EL (cell line): Measurements from ENCODE around the gene CTSZ.

Experiments
- DNase-seq: peaks from one replicate; pipeline ENCODE4 v3.0.0-alpha.2; 2016

The CTSZ gene

DNA sequence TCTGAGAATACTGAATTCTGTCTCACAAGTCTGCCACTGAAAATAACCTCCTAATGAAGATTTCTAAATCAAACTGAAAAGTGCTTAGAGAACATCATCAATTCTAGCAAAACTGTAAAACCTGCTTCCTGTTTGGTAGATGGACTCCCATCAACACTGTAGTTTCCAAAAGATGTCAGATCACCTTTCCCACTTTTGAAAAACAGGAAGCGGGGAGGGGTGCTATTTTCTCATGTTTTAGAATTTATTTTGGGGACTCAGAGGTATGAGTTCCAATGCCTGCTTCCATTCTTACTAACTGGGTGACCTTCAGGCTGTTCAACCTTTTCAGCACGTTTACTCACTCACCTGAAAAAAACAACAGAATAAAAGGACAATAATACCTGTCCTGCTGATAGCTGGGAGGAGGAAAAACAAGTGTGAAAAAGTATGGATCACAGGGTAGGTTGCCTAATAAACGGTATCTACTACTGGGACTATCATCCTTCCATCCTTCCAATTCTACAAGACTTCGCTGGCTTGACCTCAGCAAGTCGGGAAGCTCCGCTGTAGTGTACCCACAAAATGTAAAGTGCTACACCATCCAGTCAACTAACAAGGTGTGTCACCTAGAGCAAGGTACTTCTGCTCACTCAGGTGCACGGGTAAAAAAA, 24.0 kb upstream of the CTSZ start:
- no peak for DNase-seq

DNA sequence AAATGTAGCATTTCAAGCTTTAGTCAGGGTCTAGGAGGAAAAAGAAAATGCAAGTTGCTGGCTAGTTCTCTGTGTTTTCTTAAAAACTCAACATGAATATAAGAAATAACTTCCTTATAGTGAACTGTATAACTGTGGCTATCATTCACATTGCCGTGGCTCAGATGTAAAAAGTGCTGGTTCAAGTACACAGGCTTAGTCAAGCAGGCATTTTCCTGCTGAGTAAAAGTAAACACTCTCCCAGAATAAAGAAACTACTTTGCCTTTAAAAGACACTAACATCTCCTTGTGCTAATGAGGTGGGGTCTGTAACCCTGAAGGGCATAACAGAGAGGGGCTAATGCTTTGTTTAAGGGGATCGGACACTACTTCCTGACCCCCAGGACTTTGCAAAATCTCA, 21.8 kb upstream of the CTSZ start:
- no peak for DNase-seq

DNA sequence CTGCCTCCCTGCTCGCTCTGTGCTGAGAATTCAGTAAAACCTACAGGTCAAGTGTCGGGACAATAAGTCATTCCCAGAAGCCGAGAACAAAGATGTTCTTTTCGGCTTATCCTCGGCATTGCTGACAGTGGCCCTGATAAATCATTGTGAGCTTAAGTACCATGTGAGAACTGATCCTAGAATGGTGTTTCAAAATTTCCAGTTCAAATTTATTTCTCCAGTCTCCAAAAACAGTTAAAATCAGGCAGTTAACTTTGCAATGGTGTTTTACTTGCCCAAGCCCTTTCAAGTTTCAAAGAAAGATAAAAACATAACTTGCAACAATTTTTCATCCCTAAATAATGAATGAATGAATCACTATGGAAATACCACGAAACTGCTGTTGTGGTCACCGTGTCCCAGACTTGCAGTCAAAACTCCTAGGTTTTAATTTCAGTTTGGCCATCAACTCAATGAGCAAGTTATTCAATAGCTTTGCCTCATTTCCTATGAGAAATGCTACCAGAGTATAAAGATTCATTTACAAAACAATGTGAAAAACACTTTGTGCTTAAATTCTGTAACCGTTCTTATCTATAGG, 20.8 kb upstream of the CTSZ start:
- DNase-seq = peak; percentile 58

GRCh38 chr20:59026904-59027740, 20.1 kb upstream of the CTSZ start:
- DNase-seq = no peak

GRCh38 chr20:59025511-59025910, 18.5 kb upstream of the CTSZ start:
- DNase-seq = no peak

DNA sequence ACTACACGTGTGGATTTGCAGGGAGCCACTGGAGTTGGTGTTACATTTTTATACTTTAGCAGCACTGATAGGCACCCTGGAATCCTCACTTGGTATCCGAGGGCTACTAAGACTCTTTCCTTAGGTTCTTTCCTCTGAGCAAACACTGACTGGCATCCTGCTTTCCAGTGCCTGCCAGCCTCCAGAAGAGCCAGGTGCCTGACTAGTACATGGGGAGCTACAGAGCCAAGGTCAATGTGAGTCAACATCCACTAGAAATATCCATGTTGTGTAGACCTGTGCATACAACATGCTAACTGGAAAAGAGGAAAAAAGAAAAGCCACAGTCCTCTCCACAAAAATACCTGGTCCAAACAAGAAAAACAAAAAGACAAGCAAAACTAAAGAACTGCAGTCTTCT, 18.0 kb upstream of the CTSZ start:
- no peak for DNase-seq

GRCh38 chr20:59024111-59024530, 17.1 kb upstream of the CTSZ start:
- no peak for DNase-seq

DNA sequence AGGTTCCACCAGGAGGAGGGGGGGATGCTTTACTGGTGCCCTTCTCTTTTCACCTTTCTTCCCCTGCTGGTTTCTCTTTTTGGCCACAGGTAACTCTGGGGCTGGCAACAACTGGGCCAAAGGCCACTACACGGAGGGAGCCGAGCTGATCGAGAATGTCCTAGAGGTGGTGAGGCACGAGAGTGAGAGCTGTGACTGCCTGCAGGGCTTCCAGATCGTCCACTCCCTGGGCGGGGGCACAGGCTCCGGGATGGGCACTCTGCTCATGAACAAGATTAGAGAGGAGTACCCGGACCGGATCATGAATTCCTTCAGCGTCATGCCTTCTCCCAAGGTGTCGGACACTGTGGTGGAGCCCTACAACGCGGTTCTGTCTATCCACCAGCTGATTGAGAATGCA, 16.6 kb upstream of the CTSZ start:
- DNase-seq = no peak

DNA sequence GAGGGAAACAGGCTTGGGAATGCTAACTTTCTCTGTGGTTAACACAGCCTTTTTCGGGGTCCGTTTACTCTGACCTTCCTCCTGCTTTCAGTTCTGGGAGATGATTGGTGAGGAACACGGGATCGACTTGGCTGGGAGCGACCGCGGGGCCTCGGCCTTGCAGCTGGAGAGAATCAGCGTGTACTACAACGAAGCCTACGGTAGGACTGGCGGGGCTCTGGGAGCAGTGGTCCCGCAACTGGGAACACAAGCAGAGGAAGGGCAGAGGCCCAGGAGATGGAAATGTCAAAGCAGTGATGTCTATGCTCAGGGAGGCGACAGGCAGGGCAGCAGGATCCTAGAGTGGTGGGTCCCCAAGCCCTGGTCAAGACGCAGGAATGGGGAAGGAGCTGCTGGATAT, 15.7 kb upstream of the CTSZ start:
- DNase-seq = no peak

- DNase-seq = peak; percentile 55
Measured at GRCh38 chr20:59020938-59021551, 14.0 kb upstream of the CTSZ start.

DNA sequence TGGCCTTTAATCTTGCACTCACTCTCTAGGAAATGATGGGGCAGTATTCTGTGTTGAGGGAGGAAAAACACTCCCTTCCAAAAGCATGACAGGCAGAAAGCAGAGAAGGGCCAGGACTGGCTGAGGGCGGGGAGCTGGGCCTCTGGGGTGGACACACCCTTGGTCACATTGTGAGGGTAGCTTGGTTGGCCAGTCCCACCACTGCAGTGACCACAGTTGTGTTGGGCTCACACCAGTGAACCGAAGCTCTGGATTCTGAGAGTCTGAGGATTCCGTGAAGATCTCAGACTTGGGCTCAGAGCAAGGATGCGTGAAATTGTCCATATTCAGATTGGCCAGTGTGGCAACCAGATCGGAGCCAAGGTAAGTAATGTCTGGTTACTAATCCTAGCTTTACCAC, 12.2 kb upstream of the CTSZ start, which contains the start of gene TUBB1:
TUBB1 (plus strand) TSS at position 213 of the 400 bp plus-strand sequence; CDS start at position 307, 94 bp downstream.
- no peak for DNase-seq

DNA sequence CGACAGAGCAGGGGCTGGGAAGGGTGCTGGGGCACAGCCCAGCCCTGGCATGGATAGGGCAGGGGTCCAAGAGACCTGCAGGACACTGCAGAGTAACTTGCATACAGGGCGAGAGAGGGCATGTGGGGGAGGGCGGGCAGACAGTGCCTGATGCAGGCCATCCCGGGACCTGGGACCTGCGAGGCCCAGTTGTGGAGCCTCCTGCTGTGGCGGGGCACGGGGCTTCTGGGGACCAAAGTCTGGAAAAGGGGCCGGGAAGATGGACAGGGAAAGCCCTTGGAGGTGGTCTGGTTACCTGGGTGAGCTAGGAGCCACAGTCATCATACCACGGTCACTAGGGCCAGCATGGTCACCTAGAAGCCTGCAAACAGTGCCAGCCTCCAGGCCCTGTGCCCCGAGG, 11.8 kb upstream of the CTSZ start:
- no peak for DNase-seq

DNA sequence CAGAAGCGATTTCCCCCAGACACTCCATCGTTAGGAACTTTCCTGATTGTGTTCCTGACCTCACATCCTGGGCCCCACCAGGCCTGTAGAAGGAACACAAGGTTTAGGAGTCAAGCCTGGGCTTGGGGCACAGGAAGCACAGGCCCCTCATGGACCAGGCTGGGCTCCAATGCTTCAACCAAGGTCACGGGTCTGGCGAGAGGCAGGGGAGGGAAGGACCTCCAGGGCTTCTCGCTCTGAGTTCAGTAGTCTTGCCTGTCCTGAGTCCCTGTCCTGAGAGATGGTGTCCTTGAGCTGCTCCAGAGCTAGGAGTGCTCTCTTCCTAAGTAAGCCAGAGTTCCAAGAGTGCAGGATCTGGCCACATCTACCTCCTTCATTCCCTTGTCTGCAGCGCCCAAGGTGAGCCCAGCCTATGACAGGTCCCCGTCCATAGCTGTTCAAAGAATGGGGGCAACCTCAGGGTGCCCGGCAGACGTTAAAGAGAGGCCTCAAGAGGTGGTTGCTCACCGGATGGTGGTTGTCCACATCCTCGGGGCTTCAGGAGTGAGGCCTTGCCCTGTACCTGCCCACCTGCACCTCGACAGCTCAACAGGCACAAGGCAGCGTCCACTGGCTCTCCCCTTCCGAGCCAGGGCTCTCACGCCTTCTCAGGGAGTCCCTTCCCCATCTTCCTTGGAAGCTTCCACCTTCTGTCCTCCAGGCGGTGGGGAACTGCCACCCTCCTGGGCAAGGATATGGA, 10.6 kb upstream of the CTSZ start:
- no peak for DNase-seq

DNA sequence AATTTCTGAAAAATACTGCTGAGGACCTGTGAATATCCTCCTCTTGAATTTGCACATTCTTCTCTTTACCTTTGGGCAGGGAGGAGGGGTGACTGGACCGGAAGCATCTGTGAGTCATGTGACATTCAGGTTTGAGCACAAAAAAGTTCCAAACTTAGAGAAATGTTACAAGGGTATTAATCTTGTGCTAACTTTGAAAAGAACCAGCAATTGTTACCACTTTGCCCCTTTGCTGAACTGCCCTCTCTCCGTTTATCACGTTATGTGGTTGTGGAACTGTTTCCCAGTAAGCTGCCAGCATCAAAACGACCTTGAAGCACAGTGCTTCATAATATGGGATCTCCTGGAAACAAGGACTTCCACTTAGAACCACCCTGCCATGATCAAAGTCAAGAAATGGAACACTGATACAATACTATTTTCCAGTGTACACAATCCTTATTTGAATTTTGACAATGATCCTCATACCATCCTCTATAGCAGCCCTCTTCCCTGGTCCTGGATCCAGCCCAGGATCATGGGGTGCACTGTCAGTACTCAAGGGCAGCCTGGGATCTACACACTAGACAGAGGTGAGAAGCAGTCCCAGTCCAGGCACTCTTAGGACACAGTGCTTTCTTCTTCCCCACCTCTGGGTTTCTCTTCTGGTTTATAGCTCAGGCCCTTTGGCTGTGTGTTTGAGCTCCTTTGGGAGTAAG, 9.9 kb upstream of the CTSZ start:
- DNase-seq = no peak

DNA sequence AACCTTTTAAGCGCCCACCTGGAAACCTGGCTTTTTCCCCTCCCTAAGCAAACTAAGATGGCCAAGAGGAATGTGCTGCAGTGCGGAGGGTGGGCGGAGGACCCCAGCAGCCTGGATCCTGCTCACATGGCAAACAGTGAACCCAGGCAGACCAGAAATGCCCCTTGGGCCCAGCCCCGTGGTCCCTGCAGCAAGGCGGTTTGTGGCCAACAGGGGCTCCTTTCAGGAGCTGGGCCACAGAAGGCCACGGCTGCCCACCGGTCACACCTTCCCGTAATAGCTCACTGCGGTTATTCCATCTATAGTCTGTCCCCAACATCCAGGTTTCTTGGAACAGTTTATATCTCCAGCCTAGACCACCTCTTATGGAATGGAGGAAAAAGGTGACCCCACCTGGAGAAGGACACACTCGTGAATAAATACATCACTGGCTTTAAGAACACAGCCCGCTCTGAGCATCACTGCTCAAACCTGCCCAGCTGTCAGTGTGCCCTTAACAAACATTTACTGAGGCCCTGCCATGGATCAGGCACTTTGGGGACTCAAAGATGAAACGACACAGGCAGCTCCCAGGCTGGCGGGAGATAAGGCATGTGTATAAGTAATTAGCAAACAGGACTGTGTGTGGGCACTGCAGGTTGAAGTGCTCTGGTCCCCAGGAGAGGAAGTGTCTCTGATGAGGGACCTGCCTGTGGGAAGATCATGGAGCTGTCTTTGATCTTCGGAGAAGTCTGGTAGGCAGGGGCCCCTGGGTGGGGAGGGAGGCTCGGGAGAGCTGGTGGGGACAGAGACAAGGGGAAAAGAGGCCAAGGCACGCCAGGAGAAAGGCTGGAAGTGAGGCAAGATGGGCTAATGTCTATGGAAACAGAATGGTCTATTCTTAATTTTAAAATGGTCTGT, 9.0 kb upstream of the CTSZ start:
- DNase-seq = no peak

- no peak for DNase-seq
Measured at GRCh38 chr20:59015411-59015810, 8.4 kb upstream of the CTSZ start.

- DNase-seq = no peak
Measured at GRCh38 chr20:59014680-59015389, 7.8 kb upstream of the CTSZ start.

GRCh38 chr20:59013959-59014608, 7.0 kb upstream of the CTSZ start:
- DNase-seq = peak; percentile 70

DNA sequence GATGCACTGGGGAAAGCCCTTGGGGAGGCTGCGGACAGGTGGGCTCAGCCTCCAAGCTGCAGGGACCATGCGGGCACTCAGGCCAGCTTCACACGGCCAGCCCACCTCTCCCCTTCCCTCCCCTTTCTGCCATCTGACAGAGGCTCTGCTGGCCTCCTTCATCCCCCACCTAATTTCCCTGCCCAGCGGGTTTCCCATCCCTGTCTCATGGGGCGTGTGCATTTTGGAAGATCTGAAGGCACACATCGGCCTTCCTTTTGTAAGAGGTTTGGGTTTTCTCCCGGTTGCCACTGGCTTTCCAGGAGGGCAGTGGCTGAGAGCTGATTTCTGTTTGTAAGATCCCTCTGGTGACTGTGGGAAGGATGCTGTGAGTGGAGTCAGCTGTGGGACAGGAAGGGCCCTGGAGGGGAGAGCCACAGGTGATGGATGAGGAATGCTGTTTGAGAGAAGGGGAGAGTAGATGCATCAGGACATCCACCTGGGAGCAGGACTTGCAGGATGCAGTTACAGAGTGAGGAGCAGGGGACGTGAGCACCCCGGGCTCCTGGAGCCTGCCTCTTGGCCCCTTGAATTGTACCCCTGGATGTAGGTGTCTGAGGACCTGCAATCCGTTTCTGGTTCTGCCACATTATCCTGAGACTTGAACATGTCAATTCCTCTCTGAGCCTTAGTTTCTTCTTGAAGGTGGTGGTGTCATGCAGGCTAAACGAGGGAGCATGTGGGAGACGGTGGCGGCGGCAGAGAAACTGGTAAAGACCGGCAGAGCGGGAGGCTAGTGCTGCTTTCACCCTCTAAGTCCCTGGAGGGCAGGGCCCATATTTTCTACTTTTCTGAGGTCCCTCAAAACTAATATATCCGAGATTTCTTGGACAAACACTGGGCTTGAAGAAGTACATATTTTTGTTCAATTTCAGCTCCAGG, 6.2 kb upstream of the CTSZ start:
- DNase-seq = no peak
